Retinal pigment epithelial cell (primary cell): ENCODE data around the gene LEFTY2.
A peak's percentile ranks its signal among the peaks of the same experiment; 100 is the strongest.

Experiments used
- DNase-seq: peaks from one replicate; pipeline ENCODE4 v3.0.0-alpha.2; 2010; ENCODE audit warnings: low read depth
- H3K4me3 ChIP-seq: 2 replicates; pipeline ENCODE4 v1.5.1; 2011; ENCODE audit warnings: mild to moderate bottlenecking, low read length, control low read depth, moderate library complexity
- CTCF ChIP-seq: conservative IDR thresholded peaks from 2 replicates; pipeline ENCODE4 v1.5.1; 2011; ENCODE audit warnings: low read depth, low read length, control low read depth, inconsistent platforms

Gene LEFTY2

GRCh38 chr1:225918280-225918679 is 22.7 kb downstream of the LEFTY2 start:
- DNase-seq, result no peak
- TF ChIP-seq CTCF, result no peak

GRCh38 chr1:225917536-225917935 is 23.5 kb downstream of the LEFTY2 start:
- H3K4me3 ChIP-seq, result no peak overlapping the region
- no peak for DNase-seq
- TF ChIP-seq CTCF, result no peak

More at GRCh38 chr1:225918280-225918679, 22.7 kb downstream of the LEFTY2 start:
- no peak overlapping the region for H3K4me3 ChIP-seq

- TF ChIP-seq CTCF, result no peak
- DNase-seq, result no peak
- H3K4me3 ChIP-seq, result no peak overlapping the region
These were observed 23.9 kb downstream of the LEFTY2 start for GRCh38 chr1:225917101-225917500.

GRCh38 chr1:225915538-225915991 is 25.5 kb downstream of the LEFTY2 start:
- no peak for TF ChIP-seq CTCF
- DNase-seq, result no peak
- no peak overlapping the region for H3K4me3 ChIP-seq

GRCh38 chr1:225914947-225915346 is 26.1 kb downstream of the LEFTY2 start:
- TF ChIP-seq CTCF, result no peak
- no peak overlapping the region for H3K4me3 ChIP-seq
- DNase-seq, result no peak

- H3K4me3 ChIP-seq, result no peak overlapping the region
- no peak for DNase-seq
- TF ChIP-seq CTCF, result no peak
These were observed 26.6 kb downstream of the LEFTY2 start for GRCh38 chr1:225914391-225914790.

- peak overlapping the region; percentile 17 for H3K4me3 ChIP-seq
- peak; percentile 78 for TF ChIP-seq CTCF
These were observed 29.6 kb downstream of the LEFTY2 start for GRCh38 chr1:225911191-225912130.

More at GRCh38 chr1:225911191-225912130, 29.6 kb downstream of the LEFTY2 start:
- DNase-seq, result no peak
